Activated T-helper 1 cell treated with anti-CD3 and anti-CD28 coated beads, Interleukin-2, amount 50 U/mL, for 16 hours (primary cell): ENCODE data around the gene CTCF.

Experiments
- DNase-seq, 2 donors: peaks; one replicate each; pipeline ENCODE4 v3.0.0-alpha.2; 2020; ENCODE audit warnings: low read depth in 1 of 2, low spot score in 1 of 2

Gene CTCF

DNA sequence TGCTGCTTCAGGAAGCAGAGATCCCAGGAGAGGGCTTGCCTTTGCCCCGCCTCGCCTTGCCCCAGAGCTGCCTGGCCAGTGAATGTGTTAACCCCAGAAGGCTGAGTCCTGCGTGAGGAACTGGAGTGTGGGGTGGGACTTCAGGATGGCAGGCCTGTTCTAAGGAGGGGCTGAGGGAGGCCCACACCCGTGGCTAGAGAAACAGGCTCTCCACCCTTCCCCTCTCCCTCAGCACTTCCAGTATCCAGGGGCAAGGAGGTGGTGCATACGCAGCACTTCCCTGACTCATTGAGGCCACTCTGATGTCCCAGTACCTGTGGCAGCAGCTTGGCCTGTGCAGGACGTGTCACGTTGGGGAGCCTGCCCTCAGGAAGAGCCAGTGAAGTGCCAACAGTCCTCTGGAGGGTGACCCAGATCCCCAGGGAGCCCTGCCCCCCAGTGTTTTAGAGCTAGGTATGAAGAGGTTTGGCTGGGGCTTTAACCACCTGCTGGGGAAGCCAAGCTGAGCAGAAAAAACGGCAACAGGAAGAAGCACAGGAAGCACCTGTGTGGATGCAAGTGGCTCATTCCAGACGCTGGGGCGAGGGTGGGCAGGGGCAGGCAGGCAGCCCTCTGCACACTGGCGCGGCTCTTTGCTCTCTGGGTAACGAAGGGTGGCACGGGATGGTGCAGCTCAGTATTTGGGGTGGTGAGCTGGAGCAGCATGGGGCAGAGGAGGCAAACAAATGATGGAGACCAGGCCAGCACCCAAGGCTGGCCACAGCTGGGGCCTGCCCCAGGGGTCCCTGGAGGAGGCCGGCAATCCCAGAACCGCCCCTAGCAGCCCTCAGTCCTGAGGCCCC, 14.7 kb upstream of the CTCF start:
- DNase-seq = no peak

DNA sequence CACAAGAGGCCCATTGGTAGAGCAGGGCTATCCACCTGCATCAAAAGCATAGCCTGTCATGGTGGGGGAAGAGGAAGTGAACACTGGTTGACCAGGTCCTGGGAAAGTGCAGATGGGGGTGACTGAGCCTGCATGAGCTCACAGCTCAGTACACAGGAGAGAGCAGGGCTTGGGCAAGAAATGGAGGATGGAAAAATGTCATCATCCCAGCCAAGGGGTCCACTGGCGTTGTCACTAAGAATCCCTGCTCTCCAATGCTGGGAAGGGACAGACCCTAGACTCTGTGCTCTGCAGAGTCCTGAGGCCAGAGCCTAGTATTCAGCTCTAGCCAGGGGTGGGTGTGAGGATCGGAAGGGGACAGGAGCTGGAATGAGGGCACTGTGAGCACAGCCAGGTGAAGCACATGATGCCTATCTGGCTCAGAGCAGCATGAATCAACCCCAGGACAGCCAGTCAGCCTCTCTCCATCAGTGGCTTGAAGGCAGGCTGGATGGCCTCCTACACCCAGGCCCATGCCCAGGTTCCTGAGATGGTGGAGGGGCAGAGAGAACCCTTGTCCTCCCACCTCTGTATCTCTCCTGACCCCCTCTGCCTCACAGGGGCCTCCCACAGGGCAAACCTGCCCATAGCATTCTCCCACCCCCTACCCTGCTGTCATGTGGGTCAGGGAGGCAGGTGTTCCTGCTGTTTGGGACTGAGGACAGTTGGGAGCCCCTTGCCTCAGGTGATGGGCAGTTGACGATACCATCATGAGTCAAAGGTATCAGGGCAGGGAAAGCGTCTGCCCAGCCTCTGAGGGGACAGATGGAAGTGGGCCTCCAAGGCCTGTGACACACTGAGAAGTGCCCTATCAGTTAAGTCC, 13.8 kb upstream of the CTCF start:
- no peak for DNase-seq

DNA sequence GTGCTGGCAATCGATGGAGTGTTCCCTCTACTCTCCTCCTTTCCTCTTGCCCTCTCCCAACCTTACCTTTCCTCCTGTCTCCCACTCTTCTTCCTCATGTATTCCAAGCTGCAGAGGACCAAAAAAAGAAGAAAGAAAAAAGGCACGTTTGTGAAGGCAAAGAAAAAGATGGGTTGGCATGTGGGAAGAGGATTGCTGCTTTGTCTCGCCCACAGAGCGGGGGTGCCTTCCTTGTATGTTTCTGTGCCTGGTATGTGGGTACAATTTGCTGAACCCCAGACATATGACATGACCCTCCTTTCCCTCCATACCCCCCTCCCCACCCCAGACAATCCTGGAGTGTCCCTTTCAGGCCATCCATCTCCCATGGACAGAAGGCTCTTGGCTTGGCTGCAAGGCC, 13.1 kb upstream of the CTCF start:
- no peak for DNase-seq

DNA sequence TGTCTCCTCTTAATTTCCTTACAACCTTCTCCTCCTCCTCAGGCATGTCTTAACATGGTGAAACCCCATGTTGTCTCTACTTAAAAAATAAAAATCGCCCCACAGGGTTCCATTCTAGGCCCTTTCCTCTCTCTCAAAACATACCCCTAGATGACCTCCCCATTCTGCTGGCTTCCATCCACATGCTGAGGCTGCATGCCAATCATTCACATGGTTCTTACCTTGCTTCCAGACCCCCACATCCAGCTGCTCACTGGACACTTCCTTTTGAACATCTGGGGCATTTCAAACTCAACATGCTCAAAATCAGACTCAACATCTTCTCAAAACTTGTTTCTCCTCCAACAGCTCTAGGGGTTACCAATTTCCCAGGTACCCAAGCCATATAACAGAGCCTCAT, 12.4 kb upstream of the CTCF start:
- no peak for DNase-seq

DNA sequence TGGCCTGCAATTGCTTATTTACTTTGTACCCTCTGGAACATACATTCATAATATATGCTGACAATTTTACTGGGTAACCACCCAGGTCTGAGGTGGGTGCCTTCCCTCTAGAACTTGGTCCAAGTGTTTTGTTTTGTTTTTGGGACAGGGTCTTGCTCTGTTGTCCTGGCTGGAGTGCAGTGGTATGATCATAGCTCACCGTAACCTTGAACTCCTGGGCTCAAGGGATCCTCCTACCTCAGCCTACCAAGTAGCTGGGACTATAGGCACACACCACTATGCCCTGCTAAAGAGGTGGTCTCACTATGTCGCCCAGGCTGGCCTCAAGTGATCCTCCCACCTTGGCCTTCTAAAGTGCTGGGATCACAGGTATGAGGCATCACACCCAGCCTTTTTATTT, 11.2 kb upstream of the CTCF start:
- no peak for DNase-seq

DNA sequence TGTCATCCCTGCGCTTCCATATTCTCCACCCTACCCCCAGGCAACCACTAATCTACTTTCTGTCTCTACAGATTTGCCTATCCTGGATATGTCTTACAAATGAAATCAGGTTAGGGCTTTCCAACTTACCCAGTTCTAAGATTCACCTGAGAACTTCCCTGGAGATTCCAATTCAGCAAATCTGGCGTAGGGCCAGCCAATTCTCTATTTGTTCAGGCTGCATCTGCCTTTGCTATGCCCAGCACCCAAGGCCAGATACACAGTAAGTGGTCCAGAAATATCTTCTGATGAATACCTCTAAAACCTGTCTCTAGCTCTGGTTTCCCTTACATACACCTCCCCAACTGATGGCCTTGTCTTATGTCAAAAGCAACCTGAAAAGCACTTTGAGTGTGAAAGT, 10.4 kb upstream of the CTCF start:
- no peak for DNase-seq

DNA sequence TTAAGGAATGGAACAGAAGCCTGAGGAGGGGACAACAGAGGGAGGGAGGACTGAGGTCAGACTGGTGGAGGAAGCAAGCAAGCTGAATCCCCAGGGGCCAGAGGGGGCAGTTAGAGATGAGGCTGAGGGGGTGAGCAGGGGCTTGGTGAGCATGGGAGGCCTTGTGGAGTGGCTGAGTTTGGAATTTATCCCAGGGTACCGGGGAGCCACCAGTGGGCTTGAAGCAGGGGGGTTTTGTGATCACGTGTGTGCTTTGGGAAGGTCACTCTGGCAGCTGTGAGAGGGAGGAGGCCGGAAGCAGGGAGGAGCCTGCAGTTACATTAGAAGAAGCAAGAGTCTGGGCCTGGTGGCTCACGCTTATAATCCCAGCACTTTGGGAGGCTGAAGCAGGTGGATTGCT, 9.8 kb upstream of the CTCF start:
- DNase-seq = no peak

DNA sequence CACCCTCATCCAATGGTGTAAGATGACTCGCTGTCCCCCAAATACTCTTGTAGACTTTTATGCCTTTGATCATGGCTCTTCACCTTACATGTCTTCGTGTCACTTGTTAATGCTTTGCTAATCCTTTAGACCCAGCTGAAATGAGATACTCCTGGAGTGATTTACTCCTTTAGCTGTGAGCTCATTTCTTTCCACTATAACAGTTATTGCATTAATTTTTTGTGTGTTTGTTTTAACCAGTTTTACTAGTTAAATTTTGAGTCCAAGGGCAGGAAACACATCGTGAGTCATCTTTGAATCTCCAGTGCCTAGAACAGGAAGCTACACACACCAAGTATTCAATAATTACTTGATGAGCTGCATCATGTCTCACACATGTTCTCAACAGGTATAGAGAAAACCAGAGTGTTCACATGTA, 6.5 kb upstream of the CTCF start:
- DNase-seq = no peak

DNA sequence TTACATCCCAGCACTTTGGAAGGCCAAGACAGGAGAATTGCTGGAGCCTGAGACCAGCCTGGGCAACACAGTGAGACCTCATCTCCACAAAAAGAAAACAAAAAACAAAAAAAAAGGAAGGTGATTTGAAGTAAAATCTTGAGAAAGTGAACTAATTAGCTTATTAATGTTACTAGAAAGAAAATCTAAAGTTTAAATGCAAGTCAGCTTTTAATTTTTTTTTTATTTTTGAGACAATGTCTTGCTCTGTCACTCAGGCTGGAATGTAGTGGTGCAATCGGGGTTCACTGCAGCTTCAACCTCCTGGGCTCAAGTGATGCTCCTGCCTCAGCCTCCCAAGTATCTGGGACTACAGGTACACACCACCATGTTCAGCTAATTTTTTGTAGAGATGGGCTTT, 3.5 kb upstream of the CTCF start:
- DNase-seq = no peak

DNA sequence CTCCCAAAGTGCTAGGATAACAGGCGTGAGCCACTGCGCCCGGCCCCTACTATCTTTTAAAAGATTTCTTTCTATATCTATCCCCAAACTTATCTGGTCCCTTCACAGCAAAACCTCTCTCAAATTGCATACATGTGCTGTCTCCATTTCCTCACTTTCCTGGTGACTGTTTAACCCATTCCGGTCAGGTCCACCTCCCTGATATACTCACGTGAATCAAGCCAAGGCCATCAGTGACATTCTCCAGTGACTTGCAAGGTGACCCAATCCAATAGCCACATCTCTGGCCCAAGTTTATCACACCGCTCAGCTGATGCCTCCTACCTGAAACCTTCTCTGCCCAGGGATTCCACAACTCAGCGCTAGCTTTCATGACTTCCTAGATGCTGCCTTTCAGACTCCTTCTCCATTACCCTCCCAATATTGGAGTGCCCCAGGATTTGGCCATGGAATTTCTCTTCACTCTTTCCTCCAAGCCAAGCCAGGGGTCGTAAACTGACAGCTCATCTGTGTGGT, 1.4 kb upstream of the CTCF start:
- DNase-seq = no peak

DNA sequence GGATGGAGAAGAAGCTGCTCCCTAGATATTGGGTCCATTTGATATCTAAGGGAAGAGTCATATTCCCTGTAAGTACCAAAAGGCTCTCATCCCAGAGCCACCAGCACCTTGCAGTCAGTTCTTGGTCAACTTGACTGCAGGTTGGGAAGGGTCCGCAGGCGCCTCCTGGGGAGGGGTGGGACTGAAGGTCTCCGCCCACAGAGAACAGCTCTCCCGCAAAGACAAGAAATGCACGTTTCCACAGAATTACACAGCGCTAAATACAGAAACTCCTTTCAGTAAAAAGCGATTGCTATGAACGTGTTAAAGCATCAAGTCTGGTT, 864 bp upstream of the CTCF start:
- no peak for DNase-seq

DNA sequence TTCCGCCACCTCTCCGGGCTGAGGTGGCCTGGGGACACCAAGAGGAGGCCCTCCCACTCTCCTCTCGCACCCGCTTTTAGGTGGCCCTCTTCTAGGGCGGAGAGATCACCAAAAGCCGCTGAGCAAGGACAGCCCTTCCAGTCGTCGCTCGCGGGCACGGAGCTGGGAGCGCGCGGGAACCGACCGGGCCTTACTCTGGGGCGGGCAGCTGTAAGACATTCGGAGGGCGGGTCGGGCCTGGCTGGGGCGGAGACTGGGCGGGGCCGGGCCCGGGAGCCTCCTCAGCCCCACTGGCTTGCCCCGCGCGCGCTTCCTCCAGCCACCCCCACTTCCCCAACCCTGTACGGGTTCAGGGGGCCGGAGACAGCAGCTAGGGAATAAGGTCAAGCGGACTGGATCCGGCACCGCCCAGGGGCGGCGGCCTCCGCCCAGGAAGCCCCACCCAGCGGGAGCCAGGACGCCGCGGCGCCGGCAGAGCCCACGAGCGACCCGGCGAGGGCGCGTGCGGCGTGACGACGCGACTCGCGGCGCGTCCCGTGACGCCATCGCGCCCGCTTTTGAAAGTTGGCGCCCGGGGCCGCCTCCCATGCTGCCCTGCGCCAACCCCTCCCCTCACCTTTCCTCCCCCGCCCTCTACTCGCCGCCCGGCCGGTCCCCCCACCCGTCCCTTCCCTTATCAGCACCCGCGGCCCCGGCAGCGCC, 351 bp upstream of the CTCF start:
- DNase-seq = peak; percentile 93 to 95

DNA sequence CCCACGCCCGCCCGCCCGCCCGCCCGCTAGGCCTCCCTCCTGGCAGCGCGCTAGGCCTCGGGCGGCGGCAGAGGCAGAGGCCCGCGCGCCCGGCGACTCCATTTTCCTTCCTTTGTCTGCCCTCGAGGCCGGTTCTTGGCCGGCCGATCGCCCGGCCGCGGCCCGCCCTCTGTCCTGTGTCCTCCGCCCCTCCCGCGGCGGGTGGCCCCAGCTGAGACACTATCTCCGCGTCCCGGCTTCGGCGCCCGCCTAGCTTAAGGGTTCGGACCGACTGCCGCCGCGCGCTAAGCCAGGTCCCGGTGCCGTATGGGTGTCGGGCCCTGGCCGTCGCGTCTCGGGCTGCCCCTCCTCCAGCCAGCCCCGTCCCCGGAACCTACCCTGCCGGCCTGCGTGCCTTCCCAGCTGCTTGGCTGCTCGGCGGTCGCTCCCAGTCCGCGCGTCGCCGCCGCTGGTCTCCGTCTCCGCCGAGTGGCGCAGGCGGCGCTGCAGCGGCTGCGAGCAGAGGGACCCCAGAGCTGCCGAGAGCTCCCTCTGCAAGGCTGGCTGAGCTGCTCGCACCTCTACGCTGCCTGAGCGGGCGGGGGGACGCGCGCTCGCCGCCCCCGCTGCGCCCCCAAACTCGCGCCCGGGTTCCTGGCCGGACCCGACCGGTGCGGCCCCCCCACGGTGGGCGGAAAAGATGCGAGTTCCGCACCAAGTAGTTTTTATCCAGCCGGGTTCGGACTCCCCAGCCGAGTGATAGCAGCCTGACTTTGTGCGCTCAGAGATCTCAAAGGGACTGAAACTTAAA, 787 bp downstream of the CTCF start:
- peak; percentile 24 to 44 for DNase-seq

DNA sequence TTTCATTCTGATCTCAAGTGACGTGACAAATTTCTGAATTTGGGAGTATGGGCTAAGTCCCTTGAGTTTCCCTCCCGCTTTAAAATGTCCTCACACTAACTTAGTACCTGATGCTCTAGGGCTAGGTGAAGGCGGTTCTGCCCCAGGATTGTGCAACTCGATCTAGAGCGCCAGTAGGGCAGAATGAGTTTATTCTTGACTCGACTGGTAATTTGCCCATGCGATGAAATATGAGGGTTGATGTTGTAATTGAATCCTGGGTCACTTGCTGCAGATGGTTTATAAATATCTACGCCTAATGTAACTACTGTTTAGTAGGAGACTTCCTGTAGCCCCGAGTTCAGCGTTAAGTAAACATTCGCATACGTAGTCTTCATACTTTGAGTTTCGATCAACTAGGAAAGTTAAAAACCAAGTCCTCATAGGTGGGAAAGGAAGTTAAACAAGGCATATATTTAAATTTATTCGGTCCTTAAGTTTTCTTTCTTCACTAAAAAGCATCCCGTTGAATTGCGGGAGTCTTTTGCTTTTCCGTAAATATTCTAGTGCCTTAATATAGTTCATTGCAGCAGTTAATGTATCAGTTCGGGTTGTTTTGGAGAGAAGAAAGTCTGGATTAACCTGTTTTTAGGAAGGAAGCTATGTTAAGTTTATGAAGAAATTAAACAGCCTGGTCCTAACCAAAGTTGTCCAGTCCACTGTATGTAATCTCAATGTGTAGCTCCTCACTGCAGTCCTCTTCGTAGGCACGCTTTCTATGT, 1.6 kb downstream of the CTCF start:
- no peak for DNase-seq

DNA sequence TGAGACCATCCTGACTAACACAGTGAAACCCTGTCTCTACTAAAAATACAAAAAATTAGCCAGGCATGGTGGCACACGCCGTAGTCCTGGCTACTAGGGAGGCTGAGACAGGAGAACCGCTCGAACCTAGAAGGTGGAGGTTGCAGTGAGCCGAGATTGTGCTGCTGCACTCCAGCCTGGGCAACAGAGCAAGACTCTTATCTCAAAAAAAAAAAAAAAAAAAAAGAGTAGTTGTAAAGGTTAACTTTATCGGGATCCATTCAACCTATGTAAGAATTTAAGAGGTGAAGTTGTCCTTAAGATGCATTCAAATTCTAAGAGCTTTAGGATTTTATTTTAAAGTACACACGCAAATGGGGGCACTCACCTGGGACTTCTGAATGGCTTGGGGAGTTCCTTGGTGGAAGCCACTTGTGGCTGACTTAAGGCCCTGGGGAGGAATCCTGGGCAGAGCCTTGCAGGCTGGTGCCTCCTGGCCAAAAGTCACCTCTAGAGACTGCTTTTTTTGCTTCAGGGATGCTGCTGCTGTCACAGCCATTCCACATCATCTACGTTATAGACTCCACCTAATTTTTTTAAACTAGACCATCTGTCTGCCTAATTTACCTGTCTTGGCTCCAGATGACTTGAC, 3.3 kb downstream of the CTCF start:
- DNase-seq = no peak

DNA sequence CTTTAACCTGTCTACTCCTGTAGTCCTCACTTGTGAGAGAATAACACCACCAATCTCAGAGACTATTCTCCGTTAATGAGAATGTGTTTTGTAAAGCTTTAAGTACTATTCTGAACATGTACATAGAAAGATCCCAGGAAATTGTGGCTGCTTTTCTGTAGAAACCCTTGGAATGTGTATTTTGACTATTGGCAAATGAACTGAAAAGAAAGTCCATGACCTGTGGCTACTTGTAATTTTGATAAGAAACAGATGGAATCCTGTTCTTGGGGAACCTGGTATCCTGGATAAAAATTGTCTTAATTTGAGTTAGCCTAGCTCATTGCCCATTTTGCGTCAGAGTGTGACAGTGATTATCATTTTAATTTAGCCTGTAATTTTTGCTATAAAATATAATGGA, 9.1 kb downstream of the CTCF start:
- no peak for DNase-seq

DNA sequence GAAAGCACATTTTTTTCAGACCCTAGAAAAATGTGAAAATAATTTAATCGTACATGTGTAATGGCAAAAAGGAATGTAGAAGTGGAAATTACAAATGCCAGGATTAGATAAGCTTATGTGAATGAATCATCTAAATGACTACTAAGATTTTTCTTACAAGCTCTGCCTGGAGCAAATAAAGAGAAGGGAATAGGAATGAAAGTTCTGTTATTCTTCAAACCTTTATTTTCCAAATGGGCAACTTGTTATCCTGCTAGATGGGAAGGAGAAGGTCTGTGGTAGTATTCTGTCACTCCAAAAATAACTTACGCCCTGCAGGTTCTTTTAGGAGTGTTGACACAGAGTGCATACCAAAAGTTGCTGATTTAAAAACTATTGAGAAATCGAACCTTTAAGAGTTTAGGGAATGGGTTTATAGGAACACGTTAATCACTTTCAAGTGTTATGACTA, 9.7 kb downstream of the CTCF start:
- no peak for DNase-seq

DNA sequence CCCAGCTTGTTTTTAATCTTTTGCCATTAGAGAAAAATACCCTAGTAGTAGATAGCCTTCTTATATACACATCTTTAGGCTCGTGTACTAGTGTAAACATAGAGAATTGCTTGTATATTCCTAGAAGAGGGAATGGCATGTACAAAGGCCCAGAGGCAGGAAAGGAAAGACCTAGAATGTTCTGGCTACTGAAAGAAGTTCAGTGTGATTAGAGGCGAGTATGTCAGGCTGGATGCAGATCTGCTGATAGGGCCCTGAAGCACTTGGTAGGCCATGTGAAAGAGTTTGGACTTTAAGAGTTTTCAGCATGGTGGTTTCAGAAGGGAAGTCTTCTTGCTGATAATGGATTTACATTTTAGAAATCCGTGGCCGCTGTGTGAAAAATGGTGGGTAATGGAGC, 17.4 kb downstream of the CTCF start:
- no peak for DNase-seq

DNA sequence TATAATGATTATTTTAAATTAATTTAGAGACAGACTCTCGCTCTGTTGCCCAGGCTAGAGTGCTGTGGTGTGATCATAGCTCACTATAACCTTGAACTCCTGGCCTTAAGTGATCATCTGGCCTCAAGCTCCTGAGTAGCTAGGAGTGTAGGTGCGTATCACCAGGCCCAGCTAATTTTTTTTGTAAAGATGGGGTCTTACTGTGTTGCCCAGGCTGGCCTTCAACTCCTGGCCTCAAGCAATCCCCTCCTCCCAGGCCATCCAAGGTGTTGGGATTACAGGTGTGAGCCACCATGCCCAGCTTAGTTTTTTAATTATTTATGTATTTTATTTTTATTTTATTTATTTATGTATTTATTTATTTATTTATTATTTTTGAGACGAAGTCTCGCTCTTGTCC, 17.9 kb downstream of the CTCF start:
- DNase-seq = no peak

DNA sequence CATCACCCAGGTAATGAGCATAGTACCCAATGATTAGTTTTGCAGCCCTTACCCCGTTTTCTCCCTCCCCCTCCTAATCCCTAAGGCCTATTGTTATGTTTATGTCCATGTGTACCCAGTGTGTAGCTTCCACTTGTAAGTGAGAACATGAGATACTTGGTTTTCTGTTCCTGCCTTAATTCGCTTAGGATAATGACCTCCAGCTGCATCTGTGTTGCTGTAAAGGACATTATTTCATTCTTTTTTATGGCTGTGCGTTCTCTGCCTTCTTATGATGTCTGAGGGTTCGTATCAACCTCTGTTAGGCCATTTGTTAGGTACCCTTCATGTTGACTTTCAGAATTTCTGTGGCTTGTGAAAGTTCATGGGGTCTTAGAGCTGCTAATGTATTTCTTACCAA, 31.0 kb downstream of the CTCF start:
- no peak for DNase-seq
